Stimulated activated CD4-positive, alpha-beta T cell treated with anti-CD3 and anti-CD28 coated beads, Interleukin-4, amount 100 ng/mL, for 4 hours (primary cell): Measurements from ENCODE around the gene ARHGEF28.

Source experiments
- DNase-seq, 2 experiments: peaks; one replicate each; pipeline ENCODE4 v3.0.0-alpha.2; 2020

Gene ARHGEF28

GRCh38 chr5:73693573-73694061, 67.6 kb downstream of the ARHGEF28 start:
- DNase-seq: no peak

DNA sequence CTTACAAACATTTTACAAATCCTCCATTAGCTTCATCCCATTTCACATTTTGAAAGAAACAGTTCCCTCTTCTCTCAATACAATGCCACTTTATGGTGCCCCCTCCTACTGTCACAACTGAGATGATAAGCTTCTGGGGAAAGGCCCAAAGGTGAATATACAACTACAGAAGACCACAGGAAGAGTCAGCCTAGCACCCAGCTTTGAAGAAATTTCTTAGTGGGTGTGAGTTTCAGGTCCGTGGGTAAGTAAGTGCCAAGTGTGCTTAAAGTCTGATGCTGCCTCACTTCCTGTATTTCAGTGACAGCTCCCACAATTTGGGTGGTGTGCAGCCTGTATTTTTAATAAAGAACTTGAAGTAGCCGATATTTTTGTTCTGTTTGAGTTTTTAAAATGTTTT, 68.1 kb downstream of the ARHGEF28 start:
- no peak for DNase-seq

- DNase-seq: no peak
Measured at GRCh38 chr5:73698011-73698410, 72.0 kb downstream of the ARHGEF28 start.

- no peak for DNase-seq
Measured at GRCh38 chr5:73701566-73701965, 75.6 kb downstream of the ARHGEF28 start.

GRCh38 chr5:73702534-73702933, 76.5 kb downstream of the ARHGEF28 start:
- no peak for DNase-seq

DNA sequence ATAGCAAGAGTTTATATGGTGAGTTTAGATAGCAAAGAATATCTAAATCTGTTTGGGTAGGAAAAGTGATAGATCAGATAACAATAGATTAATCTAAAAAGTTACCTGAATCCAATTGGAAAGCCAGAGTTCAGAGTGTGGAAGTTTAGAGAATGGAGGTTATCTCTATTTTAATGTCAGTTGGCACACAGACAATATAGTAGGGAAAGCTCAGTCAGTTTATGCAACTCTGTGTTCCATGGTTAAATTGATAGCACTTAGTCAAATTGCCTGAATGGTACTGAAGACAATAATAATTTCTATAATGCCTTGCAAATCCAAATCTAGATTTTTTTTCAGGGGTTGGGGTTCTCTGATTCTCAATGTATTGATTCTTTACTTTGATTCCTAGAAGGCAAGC, 77.0 kb downstream of the ARHGEF28 start:
- DNase-seq: no peak

GRCh38 chr5:73705364-73705763, 79.4 kb downstream of the ARHGEF28 start:
- no peak for DNase-seq

DNA sequence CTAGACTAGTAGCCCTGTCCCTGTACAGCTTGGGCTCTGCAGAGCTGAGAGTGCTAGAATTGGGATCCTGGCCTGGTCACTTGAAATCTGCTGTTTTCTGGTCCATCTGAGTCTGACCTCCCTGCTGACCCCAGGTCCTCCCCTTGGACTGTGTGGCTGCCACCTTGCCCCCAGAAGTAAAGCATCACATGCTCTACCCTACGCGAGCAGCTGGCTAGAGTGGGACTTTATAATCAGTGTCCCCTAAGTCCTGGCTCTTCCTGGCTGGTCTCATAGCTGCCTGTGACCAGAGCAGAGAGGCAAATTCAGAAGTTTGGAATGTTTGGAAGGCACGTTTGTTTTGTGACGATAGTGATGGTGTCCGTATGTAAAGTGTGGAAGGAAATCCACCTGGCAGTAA, 81.0 kb downstream of the ARHGEF28 start:
- no peak for DNase-seq

- DNase-seq: no peak
Measured at GRCh38 chr5:73709536-73710129, 83.6 kb downstream of the ARHGEF28 start.

GRCh38 chr5:73716284-73716808, 90.3 kb downstream of the ARHGEF28 start:
- DNase-seq: no peak

GRCh38 chr5:73718762-73719161, 92.8 kb downstream of the ARHGEF28 start:
- no peak for DNase-seq

- DNase-seq: no peak
Measured at GRCh38 chr5:73719632-73720031, 93.6 kb downstream of the ARHGEF28 start.

GRCh38 chr5:73722231-73722630, 96.2 kb downstream of the ARHGEF28 start:
- no peak for DNase-seq

DNA sequence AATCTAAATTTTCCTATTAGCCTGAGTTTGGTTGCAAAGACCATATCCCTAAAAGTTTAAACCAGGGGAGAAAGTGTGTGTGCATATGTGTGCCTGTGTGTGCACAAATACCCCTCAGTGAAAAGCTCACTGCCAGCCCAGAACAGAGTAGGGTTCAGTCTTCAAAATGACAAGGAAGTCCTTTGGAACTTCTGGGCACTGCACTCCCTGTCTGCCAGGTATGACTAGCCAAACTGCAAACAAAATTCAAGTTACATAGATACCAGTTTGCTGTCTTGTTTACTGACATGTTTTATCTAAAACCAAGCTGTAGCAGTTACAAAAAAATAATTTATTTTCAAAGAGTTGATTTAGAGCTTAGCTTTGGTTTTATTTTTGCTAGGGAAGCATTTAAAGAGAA, 100.1 kb downstream of the ARHGEF28 start:
- no peak for DNase-seq

DNA sequence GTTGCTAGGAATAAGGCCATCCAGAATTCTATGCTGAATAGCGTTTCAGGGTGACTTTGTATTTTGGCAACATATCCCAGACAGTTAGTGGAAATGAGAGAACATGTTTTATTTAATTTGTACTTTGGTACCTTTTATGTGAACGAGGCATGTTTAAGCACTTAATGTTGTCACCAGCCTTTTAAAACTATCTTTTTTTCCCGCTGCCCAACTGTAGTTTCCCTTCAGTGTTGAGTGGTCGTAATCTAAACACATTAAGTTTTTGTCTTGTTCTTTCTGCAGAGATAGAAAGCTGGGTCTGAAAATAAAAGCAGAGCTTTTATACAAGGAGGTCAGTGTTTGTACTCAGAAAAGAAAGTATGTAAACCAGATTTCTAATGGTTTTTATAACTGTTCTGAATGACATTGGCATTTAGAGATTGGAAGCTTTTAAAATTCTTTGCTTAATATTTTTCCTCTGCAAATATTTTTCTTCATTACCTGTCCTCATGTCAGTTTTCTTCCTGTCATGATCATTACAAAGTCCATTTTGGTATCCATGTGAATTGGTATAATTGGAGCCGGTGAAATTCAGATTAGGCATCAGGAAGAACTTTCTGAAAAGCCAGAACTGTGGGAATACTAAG, 100.7 kb downstream of the ARHGEF28 start:
- DNase-seq: no peak

DNA sequence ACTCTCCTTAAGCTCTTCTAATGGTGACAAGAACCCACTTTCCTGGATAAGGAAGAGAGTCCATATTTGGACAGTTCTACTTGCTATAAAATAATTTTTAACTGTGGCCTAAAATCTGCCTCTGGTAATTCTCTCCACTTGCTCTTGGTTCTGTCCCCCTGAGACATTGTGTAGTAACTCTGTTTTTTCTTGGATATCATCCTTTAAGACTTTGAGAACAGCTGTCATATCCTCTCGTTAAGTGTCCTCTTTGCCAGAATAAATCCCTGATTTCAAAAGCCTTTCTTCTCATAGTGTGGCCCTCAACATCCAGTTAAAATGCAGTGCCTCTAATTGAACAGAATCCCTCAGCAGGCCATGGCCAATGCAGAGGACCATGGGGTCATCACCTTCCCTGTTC, 101.5 kb downstream of the ARHGEF28 start:
- DNase-seq: no peak

GRCh38 chr5:73728493-73729273, 102.7 kb downstream of the ARHGEF28 start:
- DNase-seq: no peak

GRCh38 chr5:73729329-73729728, 103.3 kb downstream of the ARHGEF28 start:
- no peak for DNase-seq

- DNase-seq: no peak
Measured at GRCh38 chr5:73732045-73732444, 106.0 kb downstream of the ARHGEF28 start.

- no peak for DNase-seq
Measured at GRCh38 chr5:73733219-73733618, 107.2 kb downstream of the ARHGEF28 start.

GRCh38 chr5:73735032-73735734, 109.2 kb downstream of the ARHGEF28 start:
- no peak for DNase-seq

DNA sequence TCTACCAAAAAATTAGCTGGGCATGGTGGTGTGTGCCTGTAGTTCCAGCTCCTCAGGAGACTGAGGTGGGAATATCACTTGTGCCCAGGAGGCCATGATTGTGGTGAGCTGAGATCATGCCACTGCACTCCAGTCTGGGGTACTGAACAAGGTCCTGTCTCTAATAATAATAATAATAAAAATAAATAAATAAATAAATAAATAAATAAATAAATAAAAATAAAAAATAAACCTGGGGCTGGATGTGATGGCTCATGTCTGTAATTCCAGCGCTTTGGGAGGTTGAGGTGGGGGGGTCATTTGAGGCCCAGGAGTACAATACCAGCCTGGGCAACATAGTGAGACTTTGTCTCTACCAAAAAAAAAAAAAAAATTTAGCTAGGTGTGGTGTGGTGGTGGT, 113.7 kb downstream of the ARHGEF28 start:
- no peak for DNase-seq

GRCh38 chr5:73740274-73740790, 114.3 kb downstream of the ARHGEF28 start:
- DNase-seq: no peak
